HL-60 (cell line): ENCODE measurements around the gene MACROD2.

Experiments used
- CTCF ChIP-seq: IDR thresholded peaks from one replicate; pipeline ENCODE4 v1.5.1; 2011; ENCODE audit warnings: low read length, control low read depth, inconsistent platforms; ENCODE audit not compliant: insufficient read depth
- POLR2AphosphoS5 ChIP-seq: IDR thresholded peaks from 2 replicates; pipeline ENCODE4 v1.6.1; 2012; ENCODE audit warnings: low read depth
- REST ChIP-seq: IDR thresholded peaks from 2 replicates; pipeline ENCODE4 v1.6.1; 2012; ENCODE audit warnings: low read depth; ENCODE audit not compliant: insufficient replicate concordance
- SPI1 ChIP-seq: IDR thresholded peaks from 2 replicates; pipeline ENCODE4 v1.6.1; 2012; ENCODE audit warnings: low read depth, mild to moderate bottlenecking, borderline replicate concordance

GRCh38 chr20:14488212-14488611 lies 492.9 kb downstream of the MACROD2 start:
- TF ChIP-seq CTCF (no peak), REST (no peak), SPI1 (no peak), POLR2AphosphoS5 (no peak)
